Measurements from ENCODE around the gene KRT17. TPM values are rescaled to one million over a fixed set of nuclear protein-coding genes. Genes with fewer than 3 reads are reported as not detected.

The KRT17 gene
- total RNA-seq, 1 donor from 2014 or later, result not detected

GRCh38 chr17:41594363-41594915 lies 29.9 kb downstream of the KRT17 start:
- H3K27me3 ChIP-seq, result no peaks in the 10 kb centered on the region
- Mint-ChIP-seq H3K36me3 (no peaks in the 10 kb centered on the region), H3K4me1 (peaks cover 2% of the 10 kb centered on the region), H3K27me3 (ENCODE audit: insufficient read depth, low read depth) (peaks cover 18% of the 10 kb centered on the region), H3K4me3 (no peak overlapping the region), H3K27ac (no peak overlapping the region), H3K9me3 (no peaks in the 10 kb centered on the region)
- no peak overlapping the region for H2AFZ ChIP-seq (replicated peaks)
- H3K79me2 ChIP-seq (ENCODE audit: low read depth), result no peaks in the 10 kb centered on the region
- no peaks in the 10 kb centered on the region for H3K36me3 ChIP-seq
- no peaks in the 10 kb centered on the region for H3K4me1 ChIP-seq
- DNase-seq (ENCODE audit: low spot score), result no peak
- TF ChIP-seq, protein P1, sequence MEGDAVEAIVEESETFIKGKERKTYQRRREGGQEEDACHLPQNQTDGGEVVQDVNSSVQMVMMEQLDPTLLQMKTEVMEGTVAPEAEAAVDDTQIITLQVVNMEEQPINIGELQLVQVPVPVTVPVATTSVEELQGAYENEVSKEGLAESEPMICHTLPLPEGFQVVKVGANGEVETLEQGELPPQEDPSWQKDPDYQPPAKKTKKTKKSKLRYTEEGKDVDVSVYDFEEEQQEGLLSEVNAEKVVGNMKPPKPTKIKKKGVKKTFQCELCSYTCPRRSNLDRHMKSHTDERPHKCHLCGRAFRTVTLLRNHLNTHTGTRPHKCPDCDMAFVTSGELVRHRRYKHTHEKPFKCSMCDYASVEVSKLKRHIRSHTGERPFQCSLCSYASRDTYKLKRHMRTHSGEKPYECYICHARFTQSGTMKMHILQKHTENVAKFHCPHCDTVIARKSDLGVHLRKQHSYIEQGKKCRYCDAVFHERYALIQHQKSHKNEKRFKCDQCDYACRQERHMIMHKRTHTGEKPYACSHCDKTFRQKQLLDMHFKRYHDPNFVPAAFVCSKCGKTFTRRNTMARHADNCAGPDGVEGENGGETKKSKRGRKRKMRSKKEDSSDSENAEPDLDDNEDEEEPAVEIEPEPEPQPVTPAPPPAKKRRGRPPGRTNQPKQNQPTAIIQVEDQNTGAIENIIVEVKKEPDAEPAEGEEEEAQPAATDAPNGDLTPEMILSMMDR (IDR thresholded peaks at IDR 0.05), result no peak
- TF ChIP-seq EZH2phosphoT487 (IDR thresholded peaks at IDR 0.05) (no peak), EZH2 (IDR thresholded peaks at IDR 0.05) (no peak)
- H3K27ac ChIP-seq, result no peak overlapping the region
- no peak overlapping the region for H3K4me3 ChIP-seq
- H3K9ac ChIP-seq, result no peak overlapping the region
- H4K20me1 ChIP-seq (ENCODE audit: low read depth), result no peaks in the 10 kb centered on the region
- no peaks in the 10 kb centered on the region for H3F3A ChIP-seq (ENCODE audit: low read depth)
- H3K9me3 ChIP-seq (ENCODE audit: low read depth), result no peaks in the 10 kb centered on the region
- no peak overlapping the region for H3K4me2 ChIP-seq

- Histone ChIP-seq H3K4me3 (no peak overlapping the region), H4K20me1 (ENCODE audit: low read depth) (no peaks in the 10 kb centered on the region), H3F3A (ENCODE audit: low read depth) (no peaks in the 10 kb centered on the region), H3K9ac (no peak overlapping the region), H3K79me2 (ENCODE audit: low read depth) (no peaks in the 10 kb centered on the region), H3K27ac (no peak overlapping the region), H2AFZ (replicated peaks) (peak overlapping the region; percentile 72), H3K4me1 (no peaks in the 10 kb centered on the region), H3K9me3 (ENCODE audit: low read depth) (no peaks in the 10 kb centered on the region), H3K27me3 (no peaks in the 10 kb centered on the region), H3K36me3 (no peaks in the 10 kb centered on the region), H3K4me2 (no peak overlapping the region)
- H3K9me3 Mint-ChIP-seq, result no peaks in the 10 kb centered on the region
- TF ChIP-seq EZH2phosphoT487 (IDR thresholded peaks at IDR 0.05), result no peak
- TF ChIP-seq EZH2 (IDR thresholded peaks at IDR 0.05), result no peak
- TF ChIP-seq, protein P1 (IDR thresholded peaks at IDR 0.05), result no peak
- H3K27ac Mint-ChIP-seq, result no peak overlapping the region
- H3K36me3 Mint-ChIP-seq, result no peaks in the 10 kb centered on the region
- H3K4me3 Mint-ChIP-seq, result no peak overlapping the region
- DNase-seq (ENCODE audit: low spot score), result no peak
- H3K27me3 Mint-ChIP-seq (ENCODE audit: insufficient read depth, low read depth), result peaks cover 19% of the 10 kb centered on the region
- peaks cover 2% of the 10 kb centered on the region for H3K4me1 Mint-ChIP-seq
Observed at GRCh38 chr17:41593306-41593981, 30.9 kb downstream of the KRT17 start.

- H3K4me2 ChIP-seq, result no peak overlapping the region
- Mint-ChIP-seq H3K4me3 (no peak overlapping the region), H3K9me3 (no peaks in the 10 kb centered on the region), H3K27me3 (ENCODE audit: insufficient read depth, low read depth) (peaks cover 19% of the 10 kb centered on the region), H3K27ac (no peak overlapping the region), H3K4me1 (peaks cover 2% of the 10 kb centered on the region), H3K36me3 (no peaks in the 10 kb centered on the region)
- H3K27ac ChIP-seq, result no peak overlapping the region
- no peaks in the 10 kb centered on the region for H3K4me1 ChIP-seq
- H3K27me3 ChIP-seq, result no peaks in the 10 kb centered on the region
- no peaks in the 10 kb centered on the region for H3K36me3 ChIP-seq
- H4K20me1 ChIP-seq (ENCODE audit: low read depth), result no peaks in the 10 kb centered on the region
- no peaks in the 10 kb centered on the region for H3F3A ChIP-seq (ENCODE audit: low read depth)
- peak; percentile 16 for DNase-seq (ENCODE audit: low spot score)
- H3K9me3 ChIP-seq (ENCODE audit: low read depth), result no peaks in the 10 kb centered on the region
- H3K9ac ChIP-seq, result no peak overlapping the region
- H3K79me2 ChIP-seq (ENCODE audit: low read depth), result no peaks in the 10 kb centered on the region
- no peak overlapping the region for H3K4me3 ChIP-seq
- TF ChIP-seq EZH2 (IDR thresholded peaks at IDR 0.05), result no peak
- TF ChIP-seq EZH2phosphoT487 (IDR thresholded peaks at IDR 0.05), result no peak
- TF ChIP-seq, protein P1 (IDR thresholded peaks at IDR 0.05), result no peak
- H2AFZ ChIP-seq (replicated peaks), result peak overlapping the region; percentile 72
Observed at GRCh38 chr17:41592601-41593305, 31.6 kb downstream of the KRT17 start.

Data from neural progenitor cell (in vitro differentiated cells).